Non-pigmented ciliary epithelial cell (primary cell): ENCODE results near the gene LYPD5.
"Not testable (repeated sequence)": the region's sequence is repeated elsewhere in the genome, so short reads cannot be mapped to it uniquely, and the experiment has no call there.

ENCODE experiments used
- DNase-seq: peaks from one replicate; pipeline ENCODE4 v3.0.0-alpha.2; 2010; ENCODE audit warnings: low read depth

LYPD5 gene

GRCh38 chr19:43806401-43806800 lies 4.2 kb upstream of the LYPD5 start:
- DNase-seq, result not testable (repeated sequence)

GRCh38 chr19:43804432-43804831 lies 2.2 kb upstream of the LYPD5 start:
- no peak for DNase-seq

GRCh38 chr19:43799502-43800142 lies 2.6 kb downstream of the LYPD5 start:
- no peak for DNase-seq

- DNase-seq, result no peak
These were observed 3.5 kb downstream of the LYPD5 start for GRCh38 chr19:43798546-43799409.

- DNase-seq, result no peak
These were observed 4.2 kb downstream of the LYPD5 start for GRCh38 chr19:43798026-43798545.

GRCh38 chr19:43797556-43797955 lies 4.7 kb downstream of the LYPD5 start:
- no peak for DNase-seq

GRCh38 chr19:43797118-43797517 lies 5.1 kb downstream of the LYPD5 start:
- DNase-seq, result no peak

- DNase-seq, result no peak
These were observed 11.7 kb downstream of the LYPD5 start for GRCh38 chr19:43790587-43790986.

- DNase-seq, result no peak
These were observed 13.2 kb downstream of the LYPD5 start for GRCh38 chr19:43789029-43789428.

GRCh38 chr19:43786665-43787064 lies 15.6 kb downstream of the LYPD5 start:
- DNase-seq, result no peak

- no peak for DNase-seq
These were observed 17.1 kb downstream of the LYPD5 start for GRCh38 chr19:43784981-43785808.

GRCh38 chr19:43784241-43784980 lies 17.8 kb downstream of the LYPD5 start:
- peak; percentile 66 for DNase-seq

GRCh38 chr19:43783636-43784035 lies 18.6 kb downstream of the LYPD5 start:
- no peak for DNase-seq

- DNase-seq, result no peak
These were observed 19.5 kb downstream of the LYPD5 start for GRCh38 chr19:43782689-43783231.

GRCh38 chr19:43782311-43782660 lies 20.0 kb downstream of the LYPD5 start:
- DNase-seq, result no peak

GRCh38 chr19:43781630-43782310 lies 20.5 kb downstream of the LYPD5 start:
- DNase-seq, result no peak

GRCh38 chr19:43780706-43781525 lies 21.3 kb downstream of the LYPD5 start, which contains the start of gene KCNN4:
Gene KCNN4 (minus strand): TSS chr19:43780973. CDS start chr19:43780861, 112 bp downstream.
- DNase-seq, result no peak

GRCh38 chr19:43779820-43780219 lies 22.4 kb downstream of the LYPD5 start:
- no peak for DNase-seq

- no peak for DNase-seq
These were observed 23.0 kb downstream of the LYPD5 start for GRCh38 chr19:43779147-43779819.
